ENCODE data around the gene GLP2R. TPM values are rescaled to one million over a fixed set of nuclear protein-coding genes. Genes with fewer than 3 reads are reported as not detected.

GLP2R gene
- polyA plus RNA-seq, 1 of the 3 experiments (the other 2 are of a cell fraction), result not detected

DNA sequence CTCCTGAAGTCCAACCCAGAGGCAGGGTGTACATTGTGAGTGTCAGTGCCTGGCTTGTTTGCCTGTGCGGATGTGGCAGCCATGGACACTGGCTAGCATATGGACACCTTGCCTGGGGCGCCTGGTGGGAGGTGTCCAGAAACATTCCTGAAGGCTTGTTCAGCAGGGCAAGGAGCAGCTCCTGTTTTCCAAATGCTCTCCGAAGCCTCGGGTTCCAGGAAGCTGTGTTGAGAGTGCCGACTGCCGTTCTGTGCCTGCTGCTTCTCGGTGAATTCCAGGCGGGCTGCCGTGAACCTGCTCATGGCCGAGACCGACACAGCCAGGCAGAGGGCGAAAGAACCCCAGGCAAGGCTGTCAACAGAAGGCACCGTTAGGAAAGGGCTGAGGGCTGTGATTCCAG lies 23.4 kb upstream of the GLP2R start:
- Histone ChIP-seq H3K4me3 (ENCODE audit: low read depth in 2 of 2, low read length in 1 of 2) (no peak overlapping the region), H3K4me1 (ENCODE audit: control insufficient read depth in 1 of 2, insufficient read depth in 2 of 2, low read depth in 1 of 2, low read length in 1 of 2) (no peaks in the 10 kb centered on the region), H3K4me2 (no peak overlapping the region), H3K36me3 (replicated peaks in 1 of 2; ENCODE audit: control insufficient read depth in 1 of 2, insufficient read depth in 2 of 2, low read length in 1 of 2) (no peaks in the 10 kb centered on the region), H3F3A (replicated peaks; ENCODE audit: insufficient read depth) (no peaks in the 10 kb centered on the region), H3K79me2 (ENCODE audit: insufficient read depth) (no peaks in the 10 kb centered on the region), H4K20me1 (ENCODE audit: insufficient read depth) (no peaks in the 10 kb centered on the region), H3K9ac (no peak overlapping the region), H2AFZ (ENCODE audit: low read depth) (no peak overlapping the region), H3K27me3 (ENCODE audit: insufficient read depth) (peaks cover 7% of the 10 kb centered on the region; the same call in 1 of the 2 replicates), H3K9me3 (no peaks in the 10 kb centered on the region), H3K9me2 (no peaks in the 10 kb centered on the region), H3K27ac (ENCODE audit: low read depth in 2 of 2, low read length in 1 of 2) (no peak overlapping the region)
- WGBS (ENCODE audit: low lambda C conversion rate), result under 1% methylated on average over 12 of the region's 13 CpGs
- ChIA-PET POLR2A (no interaction called here), CTCF (no interaction called here)
- no peak for TF ChIP-seq SIN3A (IDR thresholded peaks at IDR 0.05; ENCODE audit: borderline replicate concordance, low read depth, low read length)
- TF ChIP-seq, protein P1, sequence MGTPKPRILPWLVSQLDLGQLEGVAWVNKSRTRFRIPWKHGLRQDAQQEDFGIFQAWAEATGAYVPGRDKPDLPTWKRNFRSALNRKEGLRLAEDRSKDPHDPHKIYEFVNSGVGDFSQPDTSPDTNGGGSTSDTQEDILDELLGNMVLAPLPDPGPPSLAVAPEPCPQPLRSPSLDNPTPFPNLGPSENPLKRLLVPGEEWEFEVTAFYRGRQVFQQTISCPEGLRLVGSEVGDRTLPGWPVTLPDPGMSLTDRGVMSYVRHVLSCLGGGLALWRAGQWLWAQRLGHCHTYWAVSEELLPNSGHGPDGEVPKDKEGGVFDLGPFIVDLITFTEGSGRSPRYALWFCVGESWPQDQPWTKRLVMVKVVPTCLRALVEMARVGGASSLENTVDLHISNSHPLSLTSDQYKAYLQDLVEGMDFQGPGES (IDR thresholded peaks at IDR 0.05; ENCODE audit: low read depth, low read length), result no peak
- TF ChIP-seq, protein P2, sequence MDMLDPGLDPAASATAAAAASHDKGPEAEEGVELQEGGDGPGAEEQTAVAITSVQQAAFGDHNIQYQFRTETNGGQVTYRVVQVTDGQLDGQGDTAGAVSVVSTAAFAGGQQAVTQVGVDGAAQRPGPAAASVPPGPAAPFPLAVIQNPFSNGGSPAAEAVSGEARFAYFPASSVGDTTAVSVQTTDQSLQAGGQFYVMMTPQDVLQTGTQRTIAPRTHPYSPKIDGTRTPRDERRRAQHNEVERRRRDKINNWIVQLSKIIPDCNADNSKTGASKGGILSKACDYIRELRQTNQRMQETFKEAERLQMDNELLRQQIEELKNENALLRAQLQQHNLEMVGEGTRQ (IDR thresholded peaks at IDR 0.05; ENCODE audit: borderline replicate concordance, low read depth, low read length), result no peak
- TF ChIP-seq RAD21 (IDR thresholded peaks at IDR 0.05; ENCODE audit: low read length), result no peak
- TF ChIP-seq GATA2 (CRISPR knock-in tag; IDR thresholded peaks at IDR 0.05), result no peak
- no peak for TF ChIP-seq REST (IDR thresholded peaks at IDR 0.05; ENCODE audit: low read depth, low read length)
- no peak for TF ChIP-seq USF1 (IDR thresholded peaks at IDR 0.05; ENCODE audit: borderline replicate concordance, low read depth)
- no peak for TF ChIP-seq NFIC (IDR thresholded peaks at IDR 0.05; ENCODE audit: borderline replicate concordance)
- TF ChIP-seq PBX3 (IDR thresholded peaks at IDR 0.05), result no peak
- no peak for TF ChIP-seq NRF1 (IDR thresholded peaks at IDR 0.05; ENCODE audit: low read depth, low read length)
- TF ChIP-seq RXRA (IDR thresholded peaks at IDR 0.05; ENCODE audit: borderline replicate concordance, low read depth), result no peak
- TF ChIP-seq GABPA (IDR thresholded peaks at IDR 0.05; ENCODE audit: low read depth), result no peak
- no peak for TF ChIP-seq EP300 (IDR thresholded peaks at IDR 0.05; ENCODE audit: borderline replicate concordance in 1 of 2, low read depth in 1 of 2, low read length in 1 of 2)
- TF ChIP-seq JUND (IDR thresholded peaks at IDR 0.05), result no peak
- no peak for TF ChIP-seq TEAD4 (IDR thresholded peaks at IDR 0.05; ENCODE audit: borderline replicate concordance, insufficient read depth)
- no peak for TF ChIP-seq FOXM1 (IDR thresholded peaks at IDR 0.05; ENCODE audit: low read depth)
- no peak for TF ChIP-seq MEF2A (IDR thresholded peaks at IDR 0.05; ENCODE audit: borderline replicate concordance, low read depth)
- TF ChIP-seq RFX5 (IDR thresholded peaks at IDR 0.05; ENCODE audit: low read length), result no peak
- TF ChIP-seq, protein P3, sequence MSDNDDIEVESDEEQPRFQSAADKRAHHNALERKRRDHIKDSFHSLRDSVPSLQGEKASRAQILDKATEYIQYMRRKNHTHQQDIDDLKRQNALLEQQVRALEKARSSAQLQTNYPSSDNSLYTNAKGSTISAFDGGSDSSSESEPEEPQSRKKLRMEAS (IDR thresholded peaks at IDR 0.05; ENCODE audit: low read depth), result no peak
- no peak for TF ChIP-seq SMC3 (IDR thresholded peaks at IDR 0.05; ENCODE audit: low read depth, low read length)
- DNase-seq, result no peak
